Liver (tissue), 9 donors: ENCODE data around the gene SLC37A2. TPM values are rescaled to one million over a fixed set of nuclear protein-coding genes. Genes with fewer than 3 reads are reported as not detected.

Experiments
- DNase-seq: peaks from one replicate; pipeline ENCODE4 v3.0.0-alpha.2; 2017; ENCODE audit warnings: low spot score
- H3K27ac ChIP-seq, 2 donors: one replicate each; pipeline ENCODE4 v1.7.0; 2013; ENCODE audit warnings: inconsistent platforms in 2 of 2, low read length in 2 of 2, control low read depth in 1 of 2, low read depth in 1 of 2, mild to moderate bottlenecking in 1 of 2
- H3K27me3 ChIP-seq, 4 donors: one replicate each; pipeline versions ENCODE4 v1.6.1 to v1.7.0; 2013; ENCODE audit warnings: low read length in 3 of 4, inconsistent platforms in 1 of 4, mild to moderate bottlenecking in 1 of 4, moderate library complexity in 1 of 4; ENCODE audit not compliant: control insufficient read depth in 4 of 4, insufficient read depth in 4 of 4
- H3K36me3 ChIP-seq, 4 donors: one replicate each; pipeline versions ENCODE4 v1.6.1 to v1.7.0; 2013; ENCODE audit warnings: low read length in 3 of 4, mild to moderate bottlenecking in 3 of 4, low read depth in 1 of 4, moderate library complexity in 1 of 4; ENCODE audit not compliant: control insufficient read depth in 4 of 4, insufficient read depth in 3 of 4
- H3K4me1 ChIP-seq, 4 donors: one replicate each; pipeline versions ENCODE4 v1.6.1 to v1.7.0; 2013; ENCODE audit warnings: low read length in 3 of 4, mild to moderate bottlenecking in 3 of 4, moderate library complexity in 1 of 4; ENCODE audit not compliant: control insufficient read depth in 4 of 4, insufficient read depth in 4 of 4
- H3K4me3 ChIP-seq, 3 donors: one replicate each; pipeline versions ENCODE4 v1.6.1 to v1.7.0; 2013; ENCODE audit warnings: low read length in 3 of 3, control low read depth in 1 of 3, low read depth in 1 of 3, mild to moderate bottlenecking in 1 of 3
- H3K9ac ChIP-seq, 2 donors: one replicate each; pipeline ENCODE4 v1.7.0; 2013; ENCODE audit warnings: low read length in 2 of 2, mild to moderate bottlenecking in 2 of 2, moderate library complexity in 2 of 2, control low read depth in 1 of 2, low read depth in 1 of 2
- H3K9me3 ChIP-seq, 4 donors: one replicate each; pipeline versions ENCODE4 v1.6.1 to v1.7.0; 2013; ENCODE audit warnings: low read length in 3 of 4; ENCODE audit not compliant: control insufficient read depth in 4 of 4
- ATF3 ChIP-seq: IDR thresholded peaks from 2 replicates; pipeline ENCODE4 v1.6.1; 2016; ENCODE audit warnings: antibody characterized with exemption
- CTCF ChIP-seq: fragments of 150-350 bp; IDR thresholded peaks from 2 replicates; pipeline ENCODE4 v1.5.1; 2017; ENCODE audit warnings: improper control_type of control experiment, low read depth, low read length; ENCODE audit not compliant: missing input control
- EGR1 ChIP-seq, 2 donors: IDR thresholded peaks; 2 replicates each; pipeline ENCODE4 v1.6.1; 2016 to 2018; ENCODE audit warnings: antibody characterized with exemption in 2 of 2, low read depth in 2 of 2
- FOXA1 ChIP-seq: IDR thresholded peaks from 2 replicates; pipeline ENCODE4 v1.6.1; 2016; ENCODE audit warnings: antibody characterized with exemption
- GABPA ChIP-seq, 2 donors: IDR thresholded peaks in 1 of 2; conservative IDR thresholded peaks in 1 of 2; 2 replicates each; pipeline ENCODE4 v1.6.1; 2016; ENCODE audit warnings: antibody characterized with exemption in 2 of 2, mild to moderate bottlenecking in 1 of 2, moderate library complexity in 1 of 2
- HNF4G ChIP-seq: IDR thresholded peaks from 2 replicates; pipeline ENCODE4 v1.6.1; 2016; ENCODE audit warnings: antibody characterized with exemption
- JUND ChIP-seq, 2 donors: IDR thresholded peaks; 2 replicates each; pipeline ENCODE4 v1.6.1; 2016; ENCODE audit warnings: antibody characterized with exemption in 2 of 2
- MAX ChIP-seq: IDR thresholded peaks from 2 replicates; pipeline ENCODE4 v1.6.1; 2016; ENCODE audit warnings: antibody characterized with exemption
- NR2F2 ChIP-seq: IDR thresholded peaks from 2 replicates; pipeline ENCODE4 v1.6.1; 2016; ENCODE audit warnings: antibody characterized with exemption
- RAD21 ChIP-seq, 2 donors: IDR thresholded peaks; 2 replicates each; pipeline ENCODE4 v1.6.1; 2016; ENCODE audit warnings: antibody characterized with exemption in 2 of 2, mild to moderate bottlenecking in 2 of 2
- REST ChIP-seq: IDR thresholded peaks from 2 replicates; pipeline ENCODE4 v1.6.1; 2016; ENCODE audit warnings: antibody characterized with exemption, mild to moderate bottlenecking
- RXRA ChIP-seq, 2 donors: IDR thresholded peaks; 2 replicates each; pipeline ENCODE4 v1.6.1; 2017 to 2018; ENCODE audit warnings: antibody characterized with exemption in 2 of 2, mild to moderate bottlenecking in 1 of 2
- SP1 ChIP-seq: IDR thresholded peaks from 2 replicates; pipeline ENCODE4 v1.6.1; 2018; ENCODE audit warnings: antibody characterized with exemption, mild to moderate bottlenecking
- TAF1 ChIP-seq: conservative IDR thresholded peaks from 2 replicates; pipeline ENCODE4 v1.6.1; 2016; ENCODE audit warnings: antibody characterized with exemption, mild to moderate bottlenecking
- ZBTB33 ChIP-seq: IDR thresholded peaks from 2 replicates; pipeline ENCODE4 v1.6.1; 2016; ENCODE audit warnings: antibody characterized with exemption
- WGBS: extraction: QIAGEN DNeasy Blood & Tissue Kit; methylation state at CpG from one replicate; pipeline ENCODE4 v1.1.7; 2013; 5-methylcytosine and 5-hydroxymethylcytosine counted together
- polyA plus RNA-seq, 2 donors: library from polyadenylated mRNA; stranded (reverse) in 1 of 2; unstranded in 1 of 2; fragments of 200-250 nt in 1 of 2; fragments of >200 nt in 1 of 2; fragmentation: Nextera tagmentation in 1 of 2; extraction: Ambion mirVana in 1 of 2; gene quantifications; one replicate each; pipeline versions ENCODE4 v1.2.1 to v1.2.3, GENCODE V29; 2013 to 2015
- total RNA-seq, 2 donors: library from RNA; depleted of rRNA; stranded (reverse); fragments of >200 nt; gene quantifications; one replicate each; pipeline ENCODE4 v1.2.3, GENCODE V29; 2014
- donor health status: healthy.
- donor health status: healthy.
- donor health status: healthy.
- donor health status: healthy.
- donor health status: healthy.

The SLC37A2 gene
- total and polyA plus RNA-seq, 4 donors = 0.51 to 12.3 (median 5.6) TPM

GRCh38 chr11:125074511-125075241, 11.6 kb downstream of the SLC37A2 start:
- Histone ChIP-seq H3K4me1 (no peaks in the 10 kb centered on the region), H3K4me3 (no peak overlapping the region), H3K36me3 (no peaks in the 10 kb centered on the region), H3K9me3 (no peaks in the 10 kb centered on the region), H3K27me3 (no peaks in the 10 kb centered on the region), H3K27ac (no peak overlapping the region), H3K9ac (no peak overlapping the region)
- 88% methylated on average over 11 of the region's 11 CpGs for WGBS
- no peak for DNase-seq
- TF ChIP-seq REST = no peak
- TF ChIP-seq GABPA (IDR thresholded peaks at IDR 0.05 in 1 of 2, conservative IDR thresholded peaks at IDR 0.05 in 1 of 2) = no peak
- TF ChIP-seq TAF1 = no peak
- TF ChIP-seq SP1 = no peak
- TF ChIP-seq ATF3 = no peak
- no peak for TF ChIP-seq NR2F2
- TF ChIP-seq JUND (IDR thresholded peaks at IDR 0.05) = no peak
- TF ChIP-seq MAX = no peak
- TF ChIP-seq FOXA1 = no peak
- TF ChIP-seq ZBTB33 = no peak
- no peak for TF ChIP-seq HNF4G
- TF ChIP-seq CTCF = no peak
- TF ChIP-seq RAD21 (IDR thresholded peaks at IDR 0.05) = no peak

GRCh38 chr11:125075242-125075625, 12.1 kb downstream of the SLC37A2 start:
- no peak for DNase-seq
- Histone ChIP-seq H3K27ac (no peak overlapping the region), H3K9ac (no peak overlapping the region), H3K36me3 (no peaks in the 10 kb centered on the region), H3K4me1 (no peaks in the 10 kb centered on the region), H3K4me3 (no peak overlapping the region), H3K9me3 (no peaks in the 10 kb centered on the region), H3K27me3 (no peaks in the 10 kb centered on the region)
- no peak for TF ChIP-seq RXRA (IDR thresholded peaks at IDR 0.05)
- no peak for TF ChIP-seq EGR1 (IDR thresholded peaks at IDR 0.05; ENCODE audit: low read depth in 2 of 2)
- no peak for TF ChIP-seq ZBTB33
- no peak for TF ChIP-seq FOXA1
- no peak for TF ChIP-seq GABPA (IDR thresholded peaks at IDR 0.05 in 1 of 2, conservative IDR thresholded peaks at IDR 0.05 in 1 of 2)
- no peak for TF ChIP-seq JUND (IDR thresholded peaks at IDR 0.05)
- WGBS = 87% methylated on average over 7 of the region's 7 CpGs
